HepG2 (cell line): ENCODE data around the gene VAV2. TPM values are rescaled to one million over a fixed set of nuclear protein-coding genes. Genes with fewer than 3 reads are reported as not detected.

Experiments used
- ATAC-seq: fragments of 200-7000 bp; cut with Tn5 transposase; 3 replicates; pipeline ENCODE4 v1.9.1; 2020; ENCODE audit warnings: mild to moderate bottlenecking, moderate library complexity
- BruUV-seq: library from RNA; stranded (reverse); fragments of 400-500 nt; replicated peaks from 2 replicates; lab custom pipeline; 2021; lab: Mats Ljungman, UMichigan
- CTCF ChIA-PET: fragments of 300-600 bp; formaldehyde crosslinking; extraction: SDS; loops from one replicate; lab custom pipeline; 2021; ENCODE audit warnings: low total read pairs, inconsistent platforms, low intra/inter-chr PET ratio; lab: Yijun Ruan, JAX
- POLR2A ChIA-PET: fragments of 350-600 bp; sonication (Branson Sonifier 250); formaldehyde crosslinking; loops from one replicate; lab custom pipeline; 2020; ENCODE audit warnings: antibody characterized with exemption, inconsistent platforms; lab: Yijun Ruan, JAX
- DNase-seq: peaks from one replicate; pipeline ENCODE4 v3.0.0-alpha.2; 2015; ENCODE audit warnings: low spot score
- FAIRE-seq: peaks from 3 replicates; lab custom pipeline; 2011; peaks lifted over from hg19 to GRCh38; lab: Jason Lieb, UNC
- H2AFZ ChIP-seq: one replicate; pipeline ENCODE4 v1.6.1; 2011; ENCODE audit warnings: low read length, inconsistent platforms
- H3K27ac ChIP-seq: fragments of 300-600 bp; 3 replicates; pipeline ENCODE4 v1.8.0; 2011; ENCODE audit warnings: mixed run types, mild to moderate bottlenecking, mixed read lengths, low read length, inconsistent platforms; ENCODE audit not compliant: insufficient read depth; ENCODE audit errors: extremely low read length
- H3K27me3 ChIP-seq, 2 experiments: fragments of 200-600 bp in 1 of 2; 2 replicates in 1 of 2; 3 replicates in 1 of 2; pipeline versions ENCODE4 v1.6.0 to v1.8.0; 2011; ENCODE audit warnings: low read length in 2 of 2, mild to moderate bottlenecking in 2 of 2, moderate library complexity in 2 of 2, inconsistent platforms in 1 of 2; ENCODE audit not compliant: insufficient read depth in 2 of 2, control insufficient read depth in 1 of 2
- H3K36me3 ChIP-seq, 2 experiments: fragments of 200-600 bp in 1 of 2; replicated peaks in 1 of 2; 2 replicates in 1 of 2; 3 replicates in 1 of 2; pipeline versions ENCODE4 v1.5.1 to v1.8.0; 2011; ENCODE audit warnings: low read length in 2 of 2, inconsistent platforms in 1 of 2; ENCODE audit not compliant: insufficient read depth in 2 of 2, control insufficient read depth in 1 of 2
- H3K4me1 ChIP-seq: 2 replicates; pipeline ENCODE4 v1.5.1; 2012; ENCODE audit warnings: low read length, inconsistent platforms; ENCODE audit not compliant: insufficient read depth
- H3K4me2 ChIP-seq: 2 replicates; pipeline ENCODE4 v1.6.0; 2011; ENCODE audit warnings: low read depth, low read length, inconsistent platforms
- H3K4me3 ChIP-seq, 3 experiments: fragments of 200-600 bp in 1 of 3; sonication (generic), shearing (Covaris generic) in 1 of 3; replicated peaks in 1 of 3; 2 replicates each; pipeline ENCODE4 v1.5.1; 2011 to 2016; ENCODE audit warnings: low read length in 3 of 3, inconsistent platforms in 2 of 3, low read depth in 2 of 3, mild to moderate bottlenecking in 2 of 3, control low read depth in 1 of 3, mixed read lengths in 1 of 3; ENCODE audit not compliant: insufficient read depth in 1 of 3
- H3K79me2 ChIP-seq: one replicate; pipeline ENCODE4 v1.6.1; 2011; ENCODE audit warnings: low read length, inconsistent platforms; ENCODE audit not compliant: insufficient read depth
- H3K9ac ChIP-seq: 2 replicates; pipeline ENCODE4 v1.6.0; 2011; ENCODE audit warnings: mild to moderate bottlenecking, low read depth, low read length, inconsistent platforms; ENCODE audit not compliant: insufficient read depth
- H3K9me3 ChIP-seq: 2 replicates; pipeline ENCODE4 v1.5.1; 2012; ENCODE audit warnings: mild to moderate bottlenecking, low read length
- H4K20me1 ChIP-seq: 2 replicates; pipeline ENCODE4 v1.6.0; 2011; ENCODE audit warnings: inconsistent platforms, mild to moderate bottlenecking, low read length, moderate library complexity; ENCODE audit not compliant: insufficient read depth
- ARHGAP35 ChIP-seq: sonication (generic); formaldehyde crosslinking; IDR thresholded peaks from 2 replicates; pipeline ENCODE4 v1.9.0; 2022; ENCODE audit warnings: mild to moderate bottlenecking, inconsistent platforms, moderate library complexity, missing genetic modification reagents, borderline replicate concordance
- KDM1A ChIP-seq: IDR thresholded peaks from 2 replicates; pipeline ENCODE4 v1.6.1; 2016; ENCODE audit warnings: missing compliant biosample characterization
- NFYC ChIP-seq: IDR thresholded peaks from 2 replicates; pipeline ENCODE4 v1.6.1; 2016; ENCODE audit warnings: missing genetic modification reagents, missing compliant biosample characterization
- RBFOX2 ChIP-seq: fragments of 200-400 bp; formaldehyde crosslinking; IDR thresholded peaks from 2 replicates; pipeline ENCODE4 v1.6.1; 2017; ENCODE audit warnings: low read depth, mild to moderate bottlenecking, low read length
- RBM22 ChIP-seq: fragments of 200-400 bp; formaldehyde crosslinking; optimal IDR thresholded peaks from 2 replicates; pipeline ENCODE3; 2017; ENCODE audit warnings: mild to moderate bottlenecking, low read length, moderate library complexity
- SAFB2 ChIP-seq: sonication (generic); formaldehyde crosslinking; IDR thresholded peaks from 2 replicates; pipeline ENCODE4 v1.5.1; 2020; ENCODE audit warnings: missing genetic modification reagents, low read depth, mild to moderate bottlenecking, borderline replicate concordance
- SALL2 ChIP-seq: sonication (generic); formaldehyde crosslinking; IDR thresholded peaks from 2 replicates; pipeline ENCODE4 v1.8.1; 2023; ENCODE audit warnings: mild to moderate bottlenecking, missing genetic modification reagents, inconsistent platforms
- SIX1 ChIP-seq: sonication (generic); formaldehyde crosslinking; IDR thresholded peaks from 2 replicates; pipeline ENCODE4 v1.4.0; 2020; ENCODE audit warnings: missing genetic modification reagents, borderline replicate concordance
- SRY ChIP-seq: sonication (generic); formaldehyde crosslinking; IDR thresholded peaks from 2 replicates; pipeline ENCODE4 v1.8.0; 2022; ENCODE audit warnings: mild to moderate bottlenecking, missing genetic modification reagents
- THAP11 ChIP-seq: IDR thresholded peaks from 2 replicates; pipeline ENCODE4 v1.6.1; 2016; ENCODE audit warnings: missing biosample characterization, missing genetic modification reagents
- ZBTB8A ChIP-seq: sonication (generic); formaldehyde crosslinking; IDR thresholded peaks from 2 replicates; pipeline ENCODE4 v1.4.0; 2020; ENCODE audit warnings: mild to moderate bottlenecking, low read depth, missing genetic modification reagents, borderline replicate concordance
- ZNF317 ChIP-seq: sonication (generic); formaldehyde crosslinking; IDR thresholded peaks from 2 replicates; pipeline ENCODE4 v1.5.0; 2020; ENCODE audit warnings: mild to moderate bottlenecking, missing genetic modification reagents
- ZNF672 ChIP-seq: sonication (generic); formaldehyde crosslinking; IDR thresholded peaks from 2 replicates; pipeline ENCODE4 v1.8.1; 2022; ENCODE audit warnings: missing genetic modification reagents
- ZNF761 ChIP-seq: sonication (generic); formaldehyde crosslinking; conservative IDR thresholded peaks from 2 replicates; pipeline ENCODE4 v1.4.0; 2020; ENCODE audit warnings: mild to moderate bottlenecking, missing genetic modification reagents
- ZSCAN30 ChIP-seq: sonication (generic); formaldehyde crosslinking; IDR thresholded peaks from 2 replicates; pipeline ENCODE4 v1.5.0; 2020; ENCODE audit warnings: mild to moderate bottlenecking, missing genetic modification reagents
- WGBS: methylation state at CpG from one replicate; pipeline ENCODE4 v1.1.6; 2017; ENCODE audit warnings: low lambda C conversion rate; 5-methylcytosine and 5-hydroxymethylcytosine counted together
- in situ Hi-C: cut with HindIII; loops from 2 replicates; pipeline ENCODE4 v1.10.0; 2017; ENCODE audit warnings: low pct_unique_long_range_greater_than_20kb; ENCODE audit not compliant: extremely low pct_ligation_motif_present
- intact Hi-C: fragments of 100-400 bp; cut with micrococcal nuclease; formaldehyde crosslinking; loops from one replicate; pipeline ENCODE4 v1.10.0; 2022; ENCODE audit not compliant: unreplicated experiment
- polyA plus RNA-seq, 8 experiments: library from polyadenylated mRNA; depleted of rRNA in 3 of 8; stranded (reverse) in 7 of 8; unstranded in 1 of 8; fragments of >200 nt; fragmentation: Illumina TruSeq in 4 of 8; extraction: Trizol in 4 of 8; gene quantifications; 2 replicates each; pipeline versions ENCODE4 v1.2.1 to v1.2.3, GENCODE V29; 2011 to 2016; ENCODE audit warnings: low read depth in 4 of 8, missing spikeins in 1 of 8, mixed read lengths in 1 of 8; ENCODE audit not compliant: insufficient read depth in 1 of 8
- total RNA-seq, 5 experiments: library from RNA; depleted of rRNA; stranded (reverse); fragments of >200 nt; fragmentation: Illumina TruSeq; extraction: Trizol; gene quantifications; 2 replicates each; pipeline ENCODE4 v1.2.3, GENCODE V29; 2016; ENCODE audit warnings: low read depth in 1 of 5
- TF ChIP-seq, protein P1 (sequence below): sonication (generic); formaldehyde crosslinking; IDR thresholded peaks from 2 replicates; pipeline ENCODE4 v1.5.0; 2020; ENCODE audit warnings: missing genetic modification reagents

Gene VAV2
- total and polyA plus RNA-seq, 2 of the 13 experiments (the other 11 are each of a cell fraction or from before 2014, with no cell fraction given): 22.5 to 22.9 TPM

DNA sequence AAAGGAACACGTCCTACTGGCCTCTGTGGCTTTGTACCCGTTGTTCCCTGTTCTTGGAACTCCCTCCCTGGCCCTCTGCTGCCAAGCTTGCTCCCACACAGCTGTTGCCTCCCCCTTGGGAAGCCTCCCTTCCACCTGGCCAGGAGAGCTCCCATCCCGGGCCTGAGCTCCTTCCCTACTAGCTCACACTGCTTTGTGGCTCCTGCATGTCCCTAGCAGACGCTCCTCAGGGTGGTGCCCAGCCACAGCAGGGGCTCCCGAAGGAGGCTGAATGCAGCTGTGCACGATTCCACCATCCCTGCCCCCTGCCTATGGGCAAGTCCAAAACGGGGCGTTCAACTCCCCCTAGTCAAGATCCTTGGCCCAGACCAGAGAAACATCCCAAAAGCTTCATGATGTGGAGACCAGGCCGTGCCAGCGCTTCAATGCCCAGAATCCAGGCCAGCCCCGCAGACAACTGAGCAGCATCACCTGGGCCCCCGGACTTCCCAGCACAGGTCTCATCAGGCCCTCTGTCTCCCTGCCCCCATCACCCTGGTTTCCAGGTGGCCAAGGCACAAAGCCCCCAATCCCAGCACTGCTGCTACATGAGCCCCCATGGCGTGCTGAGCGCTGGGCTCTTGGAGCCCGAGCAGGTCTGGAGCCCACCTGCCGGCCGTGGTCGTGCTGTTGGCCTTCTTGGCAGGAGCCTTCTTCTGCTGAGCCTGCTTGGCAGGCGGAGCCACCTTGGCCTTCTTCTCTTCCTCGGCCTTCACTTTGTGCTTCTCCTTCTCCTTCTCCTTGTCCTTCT lies 47.5 kb upstream of the VAV2 start:
- Histone ChIP-seq H3K79me2 (no peaks in the 10 kb centered on the region), H3K36me3 (peaks cover 37 to 54% of the 10 kb centered on the region in 2 experiments)
- DNase-seq: no peak
- 92% methylated on average over 15 of the region's 20 CpGs for WGBS
- TF ChIP-seq SIX1 (CRISPR knock-in tag) (no peak), RBM22 (peak; percentile 84)
- TF ChIP-seq, all 625 proteins: peak for 1
- H3K27me3 ChIP-seq: no peaks in the 10 kb centered on the region
- BruUV-seq: no TSS peak
- in situ Hi-C loops (no loop called here), intact Hi-C loops (no loop called here)
- no peak overlapping the region for H3K4me2 ChIP-seq
- no peak overlapping the region for H3K27ac ChIP-seq
- H3K9me3 ChIP-seq: no peaks in the 10 kb centered on the region
- H3K4me1 ChIP-seq: peaks cover 14% of the 10 kb centered on the region
- H3K4me3 ChIP-seq: no peak overlapping the region
- ChIA-PET CTCF (no interaction called here), POLR2A (no interaction called here)
- H4K20me1 ChIP-seq: no peaks in the 10 kb centered on the region
- FAIRE-seq (no peak), ATAC-seq (no peak)
- no peak overlapping the region for H2AFZ ChIP-seq
- no peak overlapping the region for H3K9ac ChIP-seq

DNA sequence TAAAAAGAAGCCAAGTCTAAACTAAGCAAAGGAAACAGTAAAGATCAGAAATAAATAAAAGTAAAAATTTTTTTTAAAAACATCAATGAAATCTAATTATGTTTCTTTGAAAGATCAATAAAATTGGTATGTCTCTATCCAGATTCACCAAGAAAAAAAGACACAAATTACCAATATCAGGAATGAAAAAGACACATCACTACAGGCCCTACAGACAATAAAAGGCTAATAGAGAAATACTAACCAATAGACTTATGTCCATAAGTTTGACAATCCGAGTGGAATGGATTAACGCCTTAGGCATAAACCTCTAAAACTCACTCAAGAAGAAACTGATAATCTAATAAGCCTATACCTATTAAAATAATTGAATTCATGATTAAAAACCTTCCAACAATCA lies 45.5 kb upstream of the VAV2 start:
- intact Hi-C loops: no loop called here
- no peak for DNase-seq
- in situ Hi-C loops: no loop called here
- Histone ChIP-seq H3K4me3 (no peak overlapping the region), H3K27me3 (no peaks in the 10 kb centered on the region), H3K79me2 (no peaks in the 10 kb centered on the region), H2AFZ (no peak overlapping the region), H4K20me1 (no peaks in the 10 kb centered on the region), H3K36me3 (peaks cover 40 to 57% of the 10 kb centered on the region in 2 experiments), H3K27ac (no peak overlapping the region), H3K9ac (no peak overlapping the region), H3K9me3 (no peaks in the 10 kb centered on the region), H3K4me2 (no peak overlapping the region), H3K4me1 (no peaks in the 10 kb centered on the region)
- no peak for ATAC-seq
- POLR2A ChIA-PET: no interaction called here
- CTCF ChIA-PET: no interaction called here
- BruUV-seq: no TSS peak
- no peak for FAIRE-seq
- WGBS: 97% methylated on average over 2 of the region's 2 CpGs
- TF ChIP-seq SRY (CRISPR knock-in tag) (no peak), KDM1A (CRISPR knock-in tag) (no peak), ZNF672 (CRISPR knock-in tag) (no peak), ZNF317 (CRISPR knock-in tag) (no peak), NFYC (CRISPR knock-in tag) (no peak), RBFOX2 (no peak), ARHGAP35 (CRISPR knock-in tag) (no peak), SAFB2 (CRISPR knock-in tag) (no peak), ZNF761 (CRISPR knock-in tag) (no peak), ZBTB8A (CRISPR knock-in tag) (no peak), ZSCAN30 (CRISPR knock-in tag) (no peak), THAP11 (no peak), SALL2 (CRISPR knock-in tag) (no peak)
- TF ChIP-seq, protein P1, sequence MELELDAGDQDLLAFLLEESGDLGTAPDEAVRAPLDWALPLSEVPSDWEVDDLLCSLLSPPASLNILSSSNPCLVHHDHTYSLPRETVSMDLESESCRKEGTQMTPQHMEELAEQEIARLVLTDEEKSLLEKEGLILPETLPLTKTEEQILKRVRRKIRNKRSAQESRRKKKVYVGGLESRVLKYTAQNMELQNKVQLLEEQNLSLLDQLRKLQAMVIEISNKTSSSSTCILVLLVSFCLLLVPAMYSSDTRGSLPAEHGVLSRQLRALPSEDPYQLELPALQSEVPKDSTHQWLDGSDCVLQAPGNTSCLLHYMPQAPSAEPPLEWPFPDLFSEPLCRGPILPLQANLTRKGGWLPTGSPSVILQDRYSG (CRISPR knock-in tag): no peak
